T-helper 2 cell (primary cell): ENCODE results near the gene CARD6.
"Not testable (repeated sequence)": the region's sequence is repeated elsewhere in the genome, so short reads cannot be mapped to it uniquely, and the experiment has no call there.

ENCODE experiments used
- DNase-seq, 5 experiments: peaks; one replicate each; pipeline versions ENCODE4 v3.0.0 to v3.0.0-alpha.2; 2012 to 2022

CARD6 gene

DNA sequence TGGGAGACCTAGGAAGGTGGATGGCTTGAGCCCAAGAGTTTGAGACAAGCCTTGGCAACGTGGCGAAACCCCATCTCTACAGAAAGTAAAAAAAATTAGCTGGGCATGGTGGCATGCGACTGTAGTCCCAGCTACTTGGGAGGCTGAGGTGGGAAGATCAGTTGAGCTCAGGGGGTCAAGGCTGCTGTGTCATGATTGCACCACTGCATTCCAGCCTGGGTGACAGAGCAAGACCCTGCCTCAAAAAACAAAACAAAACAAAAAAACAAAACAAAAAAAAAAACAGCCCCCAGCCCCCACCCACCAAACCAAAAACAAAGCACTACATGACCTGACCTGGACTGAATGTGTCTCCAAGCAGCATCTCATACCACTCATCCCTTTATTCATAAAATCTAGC, 34.8 kb downstream of the CARD6 start:
- no peak for DNase-seq

GRCh38 chr5:40877371-40877988, 36.3 kb downstream of the CARD6 start:
- peak in 1 of 5 experiments; percentile 2 for DNase-seq

DNA sequence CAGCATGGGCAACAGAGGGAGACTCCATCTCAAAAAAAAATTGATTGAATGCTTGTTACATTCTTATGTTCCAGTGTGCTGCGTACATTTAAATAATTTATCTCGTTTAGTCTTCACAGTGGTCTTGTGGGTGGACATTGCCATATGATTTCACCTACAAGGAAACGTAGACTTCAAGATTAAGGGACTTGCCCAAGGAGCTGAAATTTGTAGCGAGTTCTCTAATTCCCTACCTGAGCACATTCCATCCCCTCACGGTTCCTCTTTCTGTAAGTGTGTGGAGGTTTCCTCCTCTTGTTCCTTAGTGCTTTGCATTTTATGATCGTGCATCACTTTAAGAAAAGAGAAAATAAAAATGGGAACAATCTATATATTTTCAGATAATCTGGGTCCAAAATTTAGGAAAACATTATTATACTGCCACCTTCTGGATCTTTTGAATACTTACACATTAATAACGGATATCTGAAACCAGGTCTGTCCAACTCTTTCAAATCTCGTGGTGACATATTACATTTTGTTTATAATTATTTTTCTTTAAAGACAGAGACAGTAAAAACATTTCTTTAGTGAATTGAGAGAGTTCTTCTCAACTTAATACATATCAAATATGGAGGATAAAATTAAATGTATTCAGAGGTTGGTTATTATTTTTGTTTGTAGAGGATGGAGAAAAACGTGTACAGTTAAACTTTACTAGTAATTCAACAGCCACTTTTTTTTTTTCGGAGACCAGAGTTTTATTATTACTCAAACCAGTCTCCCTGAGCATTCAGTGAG, 38.2 kb downstream of the CARD6 start:
- peak in 2 of 5 experiments; percentile 2 to 37 for DNase-seq

- DNase-seq: no peak
Observed at GRCh38 chr5:40882291-40882690, 41.1 kb downstream of the CARD6 start.

DNA sequence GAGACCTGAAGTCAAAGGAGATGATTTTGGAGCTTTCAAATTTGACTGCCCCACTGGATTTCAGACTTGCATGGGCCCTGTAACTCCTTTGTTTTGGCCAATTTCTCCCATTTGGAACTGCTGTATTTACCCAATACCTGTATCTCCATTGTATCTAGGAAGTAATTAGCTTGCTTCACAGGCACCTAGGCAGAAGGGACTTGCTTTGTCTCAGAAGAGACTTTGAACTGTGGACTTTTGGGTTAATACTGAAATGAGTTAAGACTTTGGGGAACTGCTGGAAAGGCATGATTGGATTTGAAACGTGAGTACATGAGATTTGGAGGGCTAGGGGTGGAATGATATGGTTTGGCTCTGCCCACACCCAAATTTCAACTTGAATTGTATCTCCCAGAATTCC, 41.9 kb downstream of the CARD6 start:
- not testable (repeated sequence) for DNase-seq

DNA sequence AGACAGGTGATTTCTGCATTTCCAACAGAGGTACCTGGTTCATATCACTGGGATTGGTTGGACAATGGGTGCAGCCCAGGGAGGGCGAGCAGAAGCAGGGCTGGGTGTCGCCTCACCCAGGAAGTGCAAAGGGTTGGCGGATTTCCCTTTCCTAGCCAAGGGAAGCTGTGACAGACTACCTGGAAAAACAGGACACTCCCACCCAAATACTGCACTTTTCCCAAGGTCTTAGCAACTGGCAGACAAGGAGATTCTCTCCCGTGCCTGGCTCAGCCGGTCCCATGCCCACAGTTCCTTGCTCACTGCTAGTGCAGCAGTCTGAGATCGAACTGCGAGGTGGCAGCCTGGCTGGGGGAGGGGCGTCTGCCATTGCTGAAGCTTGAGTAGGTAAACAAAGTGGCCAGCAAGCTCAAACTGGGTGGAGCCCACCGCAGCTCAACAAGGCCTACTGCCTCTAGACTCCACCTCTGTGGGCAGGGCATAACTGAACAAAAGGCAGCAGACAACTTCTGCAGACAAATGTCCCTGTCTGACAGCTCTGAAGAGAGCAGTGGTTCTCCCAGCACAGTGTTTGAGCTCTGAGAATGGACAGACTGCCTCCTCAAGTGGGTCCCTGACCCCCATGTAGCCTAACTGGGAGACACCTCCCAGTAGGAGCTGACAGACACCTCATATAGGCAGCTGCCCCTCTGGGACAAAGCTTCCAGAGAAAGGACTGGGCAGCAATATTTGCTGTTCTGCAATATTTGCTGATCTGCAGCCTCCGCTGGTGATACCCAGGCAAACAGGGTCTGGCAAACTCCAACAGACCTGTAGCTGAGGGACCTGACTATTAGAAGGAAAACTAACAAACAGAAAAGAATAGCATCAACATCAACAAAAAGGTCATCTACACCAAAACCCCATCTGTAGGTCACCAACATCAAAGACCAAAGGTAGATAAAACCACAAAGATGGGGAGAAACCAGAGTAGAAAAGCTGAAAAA, 54.6 kb downstream of the CARD6 start:
- DNase-seq: not testable (repeated sequence)

GRCh38 chr5:40904205-40904993, 63.2 kb downstream of the CARD6 start:
- peak in 1 of 5 experiments; percentile 44 for DNase-seq

DNA sequence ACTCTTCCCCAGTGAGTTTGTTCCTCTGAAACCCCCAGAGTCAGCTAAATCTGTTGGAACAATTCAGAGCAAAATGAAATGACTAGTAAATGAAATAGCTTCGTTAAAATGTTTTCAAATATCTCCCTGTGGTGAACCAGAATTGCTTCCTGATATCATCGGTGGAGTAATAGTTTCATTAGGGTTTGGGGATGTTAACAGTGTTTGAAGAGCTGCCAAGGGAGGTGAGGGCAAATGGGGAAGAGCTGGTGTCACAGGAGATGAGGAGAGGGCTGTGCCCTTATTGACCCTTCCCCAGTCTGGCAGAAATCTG, 63.8 kb downstream of the CARD6 start:
- DNase-seq: no peak

GRCh38 chr5:40906351-40906751, 65.2 kb downstream of the CARD6 start:
- no peak for DNase-seq

GRCh38 chr5:40909264-40909663, 68.1 kb downstream of the CARD6 start, which contains the start of gene C7:
Gene C7 (plus strand): TSS chr5:40909497. CDS start chr5:40909611, 114 bp downstream.
- DNase-seq: no peak

GRCh38 chr5:40909723-40910122, 68.6 kb downstream of the CARD6 start:
- no peak for DNase-seq
